Stimulated activated CD4-positive, alpha-beta T cell treated with anti-CD3 and anti-CD28 coated beads, Interleukin-12 subunit alpha, Interleukin-12 subunit beta, amount 100 ng/mL, for 48 hours (primary cell): ENCODE measurements around the gene NOD1.
"Not testable (repeated sequence)": the region's sequence is repeated elsewhere in the genome, so short reads cannot be mapped to it uniquely, and the experiment has no call there.

Experiments
- DNase-seq, 3 donors: peaks; one replicate each; pipeline ENCODE4 v3.0.0-alpha.2; 2020; ENCODE audit warnings: low read depth in 2 of 3, low spot score in 1 of 3

NOD1 gene

GRCh38 chr7:30478349-30479201 lies at the start of gene NOD1:
TSS of gene NOD1 (minus strand) at chr7:30478784. CDS start at chr7:30456921, 21,863 bp downstream.
- peak; percentile 39 to 63 (median 50) for DNase-seq

GRCh38 chr7:30527297-30527696 lies 48.7 kb upstream of the NOD1 start:
- DNase-seq: not testable (repeated sequence)

GRCh38 chr7:30526163-30526562 lies 47.6 kb upstream of the NOD1 start:
- DNase-seq: no peak

GRCh38 chr7:30525429-30525828 lies 46.8 kb upstream of the NOD1 start:
- DNase-seq: no peak

- DNase-seq: no peak
Measured at GRCh38 chr7:30524545-30524944, 46.0 kb upstream of the NOD1 start.

GRCh38 chr7:30523466-30523865 lies 44.9 kb upstream of the NOD1 start:
- DNase-seq: no peak

GRCh38 chr7:30522159-30522558 lies 43.6 kb upstream of the NOD1 start:
- no peak for DNase-seq

- no peak for DNase-seq
Measured at GRCh38 chr7:30521532-30521931, 42.9 kb upstream of the NOD1 start.

- no peak for DNase-seq
Measured at GRCh38 chr7:30519122-30519521, 40.5 kb upstream of the NOD1 start.

GRCh38 chr7:30515761-30516160 lies 37.2 kb upstream of the NOD1 start:
- no peak for DNase-seq

GRCh38 chr7:30514776-30515175 lies 36.2 kb upstream of the NOD1 start:
- DNase-seq: no peak

GRCh38 chr7:30514177-30514576 lies 35.6 kb upstream of the NOD1 start:
- DNase-seq: no peak

- DNase-seq: no peak
Measured at GRCh38 chr7:30513762-30514161, 35.2 kb upstream of the NOD1 start.

- DNase-seq: no peak
Measured at GRCh38 chr7:30511973-30512662, 33.5 kb upstream of the NOD1 start.

GRCh38 chr7:30511494-30511893 lies 32.9 kb upstream of the NOD1 start:
- DNase-seq: no peak

- DNase-seq: peak in 1 of 3 donors; percentile 6
Measured at GRCh38 chr7:30510124-30511075, 31.8 kb upstream of the NOD1 start.

GRCh38 chr7:30509171-30509857 lies 30.7 kb upstream of the NOD1 start:
- DNase-seq: not testable (repeated sequence)

GRCh38 chr7:30507346-30507900 lies 28.8 kb upstream of the NOD1 start:
- DNase-seq: not testable (repeated sequence)

- no peak for DNase-seq
Measured at GRCh38 chr7:30505174-30505697, 26.7 kb upstream of the NOD1 start.
